ENCODE results near the gene TMEM178B. TPM values are rescaled to one million over a fixed set of nuclear protein-coding genes. Genes with fewer than 3 reads are reported as not detected.

Gene TMEM178B
- total RNA-seq, 1 donor from 2014 or later: 38.2 TPM

DNA sequence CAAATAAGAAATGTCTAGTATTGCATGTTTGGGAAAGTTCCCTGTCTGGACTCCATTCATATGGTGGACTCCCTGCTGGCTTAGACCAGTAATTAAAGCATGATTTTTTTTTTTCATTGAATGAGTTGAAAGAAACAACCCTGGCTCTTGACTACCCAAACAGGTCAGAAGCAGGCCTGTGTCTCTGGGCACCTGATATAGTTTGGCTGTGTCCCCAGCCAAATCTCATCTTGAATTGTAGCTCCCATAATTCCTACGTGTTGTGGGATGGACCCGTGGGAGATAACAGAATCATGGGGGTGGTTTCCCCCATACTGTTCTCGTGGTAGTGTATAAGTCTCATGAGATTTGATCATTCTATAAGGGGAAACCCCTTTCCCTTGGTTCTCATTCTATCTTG, 206.2 kb downstream of the TMEM178B start:
- DNase-seq: no peak
- peak; percentile 49 for ATAC-seq
- intact Hi-C loops (cut with micrococcal nuclease): no loop called here

DNA sequence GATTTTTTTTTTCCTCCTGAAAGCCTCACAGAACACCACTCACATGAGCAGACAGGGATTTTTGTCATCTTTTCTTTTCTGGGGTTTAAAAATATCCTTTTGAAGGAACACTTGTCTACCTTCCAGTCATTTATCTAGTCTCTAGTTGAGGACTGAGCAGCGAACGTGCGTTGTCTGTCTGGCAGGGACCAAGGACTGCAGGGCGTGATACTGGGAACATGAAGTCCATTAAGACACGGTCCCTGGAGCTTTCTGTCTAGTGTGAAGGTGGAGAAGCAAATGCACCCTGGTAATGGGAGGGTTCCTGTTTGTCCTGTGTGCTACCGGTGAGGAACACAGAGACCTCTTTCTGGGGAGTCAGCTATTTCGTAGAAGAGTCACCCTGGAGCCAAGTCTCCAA, 207.4 kb downstream of the TMEM178B start:
- DNase-seq (peak; percentile 39), ATAC-seq (peak; percentile 85)
- intact Hi-C loops (cut with micrococcal nuclease): no loop called here

DNA sequence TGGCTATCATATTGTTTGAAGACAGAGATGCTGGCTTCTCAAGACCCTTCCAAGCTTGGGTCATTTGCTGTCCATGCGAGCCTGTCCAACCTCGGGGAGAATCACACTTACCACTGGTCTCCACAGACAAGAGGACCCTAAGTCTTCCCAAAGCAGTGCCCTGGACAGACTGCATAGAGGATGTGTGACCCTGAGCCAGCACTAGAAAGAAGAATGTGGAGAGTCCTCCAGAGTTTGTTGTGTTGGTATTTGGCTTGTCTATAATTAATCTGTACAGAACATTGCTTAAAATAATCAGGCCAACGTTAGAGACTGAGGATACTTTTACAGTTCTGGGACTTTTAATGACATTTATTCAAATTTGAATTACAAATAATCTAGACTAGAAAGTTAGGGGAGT, 212.7 kb downstream of the TMEM178B start:
- intact Hi-C loops (cut with micrococcal nuclease): no loop called here
- DNase-seq: no peak
- peak; percentile 60 for ATAC-seq

- intact Hi-C loops (cut with micrococcal nuclease): no loop called here
- DNase-seq: no peak
- ATAC-seq: no peak
Measured at GRCh38 chr7:141287936-141288335, 214.1 kb downstream of the TMEM178B start.

GRCh38 chr7:141288626-141289025, 214.8 kb downstream of the TMEM178B start:
- DNase-seq: no peak
- intact Hi-C loops (cut with micrococcal nuclease): no loop called here
- peak; percentile 17 for ATAC-seq

DNA sequence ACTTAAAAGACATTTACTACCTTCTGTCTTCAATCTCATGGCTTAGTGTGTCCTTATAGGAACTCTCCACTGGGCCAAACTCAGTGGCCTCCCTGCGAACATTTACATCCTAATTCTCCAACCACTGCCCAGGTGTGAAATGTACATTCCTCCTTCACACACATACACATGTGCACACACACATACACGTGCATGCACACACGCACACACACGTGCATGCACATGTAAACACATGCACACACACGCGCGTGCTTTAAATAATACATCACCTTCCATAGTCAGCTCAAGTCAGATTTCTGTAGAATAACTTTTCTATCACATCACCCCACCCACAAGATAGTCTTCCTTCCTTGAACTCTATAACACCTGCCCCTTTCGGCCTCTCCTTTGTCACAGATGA, 216.5 kb downstream of the TMEM178B start:
- ATAC-seq (no peak), DNase-seq (no peak)
- intact Hi-C loops (cut with micrococcal nuclease): no loop called here

DNA sequence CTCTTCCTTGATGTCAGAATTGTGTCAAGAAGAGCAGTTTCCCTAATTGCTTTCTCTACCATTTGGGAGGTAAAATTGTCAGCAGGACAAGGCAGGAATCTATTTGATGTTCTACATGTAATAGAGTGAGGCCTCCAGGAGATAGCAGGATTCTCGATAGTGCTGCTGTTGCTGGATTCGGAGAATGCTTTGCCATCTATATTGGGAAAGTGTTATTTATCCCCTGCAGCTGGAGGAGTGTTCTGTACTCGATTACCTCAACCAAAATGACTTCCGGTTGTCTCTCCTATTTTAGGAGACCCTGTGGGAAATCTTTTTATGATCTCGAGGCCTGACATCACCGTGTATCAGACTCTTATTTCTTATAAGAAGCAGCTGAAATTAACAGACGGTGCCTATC, 217.1 kb downstream of the TMEM178B start:
- DNase-seq (no peak), ATAC-seq (peak; percentile 37)
- intact Hi-C loops (cut with micrococcal nuclease): no loop called here

GRCh38 chr7:141291541-141291940, 217.7 kb downstream of the TMEM178B start:
- no peak for ATAC-seq

DNA sequence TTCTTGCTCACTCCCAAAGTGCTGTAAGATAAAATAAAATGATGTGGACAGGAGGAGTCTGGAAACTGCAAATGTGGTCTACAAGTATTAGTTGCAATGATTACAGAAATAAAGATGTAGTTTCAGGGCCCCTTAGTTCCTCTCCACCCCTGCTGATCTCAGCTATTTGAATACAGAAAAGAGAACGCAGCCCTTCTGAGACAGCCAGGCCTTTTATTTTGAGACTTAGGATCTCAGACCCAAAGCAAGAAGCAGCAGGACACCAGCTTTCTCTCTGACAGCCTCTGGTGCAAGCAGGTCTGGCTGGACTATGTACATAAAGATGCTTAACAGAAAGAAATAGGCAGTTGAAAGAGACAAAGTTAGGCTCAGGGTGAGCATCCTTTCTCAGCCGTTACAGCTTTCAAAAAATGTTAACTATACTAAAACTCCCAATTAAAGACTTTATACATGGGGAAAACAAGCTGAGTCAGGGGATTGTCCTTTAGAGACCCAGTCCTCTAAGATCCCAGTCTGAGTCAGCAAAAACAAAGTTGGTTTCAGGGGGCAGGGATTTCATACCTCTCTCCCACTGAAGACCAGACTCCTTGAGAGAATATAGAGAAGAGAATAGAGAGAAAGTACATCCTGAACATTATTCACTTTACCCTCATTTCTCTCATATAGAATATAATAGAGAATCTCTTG, 220.4 kb downstream of the TMEM178B start:
- ATAC-seq: no peak
- DNase-seq: no peak
- intact Hi-C loops (cut with micrococcal nuclease): no loop called here

More at GRCh38 chr7:141291541-141291940, 217.7 kb downstream of the TMEM178B start:
- intact Hi-C loops (cut with micrococcal nuclease): no loop called here
- DNase-seq: no peak

- DNase-seq: no peak
- ATAC-seq: no peak
- intact Hi-C loops (cut with micrococcal nuclease): no loop called here
Measured at GRCh38 chr7:141295367-141295895, 221.6 kb downstream of the TMEM178B start.

- DNase-seq (no peak), ATAC-seq (no peak)
- intact Hi-C loops (cut with micrococcal nuclease): no loop called here
Measured at GRCh38 chr7:141300816-141301215, 227.0 kb downstream of the TMEM178B start.

DNA sequence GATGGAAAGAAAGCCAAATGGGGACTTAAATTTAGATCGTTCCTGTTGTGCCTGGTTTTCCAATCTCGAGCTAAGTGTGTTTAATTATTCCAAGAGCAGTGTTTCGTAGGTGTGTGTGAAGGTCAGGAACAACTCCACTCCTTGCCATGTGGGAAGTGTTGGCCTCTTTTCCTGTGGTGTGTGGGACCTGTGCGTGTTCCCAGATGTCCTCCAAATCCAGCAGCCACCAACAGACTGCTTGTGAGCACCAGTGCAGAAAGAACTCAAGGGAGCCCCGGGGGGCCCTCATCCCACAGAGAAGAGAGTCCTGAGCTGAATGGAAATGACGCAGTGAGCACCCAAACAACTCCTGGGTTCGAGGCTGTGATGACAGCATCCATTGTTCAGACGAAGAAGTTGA, 227.7 kb downstream of the TMEM178B start:
- ATAC-seq: peak; percentile 87
- intact Hi-C loops (cut with micrococcal nuclease): no loop called here
- peak; percentile 49 for DNase-seq

GRCh38 chr7:141302617-141303016, 228.8 kb downstream of the TMEM178B start:
- ATAC-seq (peak; percentile 92), DNase-seq (no peak)
- intact Hi-C loops (cut with micrococcal nuclease): no loop called here

- ATAC-seq: no peak
- intact Hi-C loops (cut with micrococcal nuclease): no loop called here
- DNase-seq: no peak
Measured at GRCh38 chr7:141304291-141304690, 230.4 kb downstream of the TMEM178B start.

DNA sequence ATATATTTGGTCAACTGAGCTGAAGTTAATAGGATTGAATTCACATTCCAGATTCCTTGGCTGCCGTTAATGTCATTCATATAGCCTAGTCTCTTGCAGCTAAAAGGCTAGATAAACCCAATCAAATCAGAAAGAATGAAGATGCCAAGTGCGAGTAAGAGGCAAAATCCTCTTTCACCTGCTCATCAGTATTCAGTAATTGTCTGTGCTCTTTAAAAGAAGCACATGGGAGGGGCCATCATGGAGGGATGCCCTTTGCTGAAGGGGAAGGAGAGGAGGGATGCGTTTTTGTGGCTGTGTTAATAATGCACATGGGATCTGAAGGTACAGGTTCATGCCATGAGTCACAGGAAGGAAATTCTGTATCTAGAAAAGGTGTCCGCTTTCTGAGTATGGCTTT, 232.2 kb downstream of the TMEM178B start:
- no peak for ATAC-seq
- intact Hi-C loops (cut with micrococcal nuclease): no loop called here
- DNase-seq: no peak

- ATAC-seq (peak; percentile 72), DNase-seq (no peak)
- intact Hi-C loops (cut with micrococcal nuclease): no loop called here
Measured at GRCh38 chr7:141312395-141312794, 238.5 kb downstream of the TMEM178B start.

DNA sequence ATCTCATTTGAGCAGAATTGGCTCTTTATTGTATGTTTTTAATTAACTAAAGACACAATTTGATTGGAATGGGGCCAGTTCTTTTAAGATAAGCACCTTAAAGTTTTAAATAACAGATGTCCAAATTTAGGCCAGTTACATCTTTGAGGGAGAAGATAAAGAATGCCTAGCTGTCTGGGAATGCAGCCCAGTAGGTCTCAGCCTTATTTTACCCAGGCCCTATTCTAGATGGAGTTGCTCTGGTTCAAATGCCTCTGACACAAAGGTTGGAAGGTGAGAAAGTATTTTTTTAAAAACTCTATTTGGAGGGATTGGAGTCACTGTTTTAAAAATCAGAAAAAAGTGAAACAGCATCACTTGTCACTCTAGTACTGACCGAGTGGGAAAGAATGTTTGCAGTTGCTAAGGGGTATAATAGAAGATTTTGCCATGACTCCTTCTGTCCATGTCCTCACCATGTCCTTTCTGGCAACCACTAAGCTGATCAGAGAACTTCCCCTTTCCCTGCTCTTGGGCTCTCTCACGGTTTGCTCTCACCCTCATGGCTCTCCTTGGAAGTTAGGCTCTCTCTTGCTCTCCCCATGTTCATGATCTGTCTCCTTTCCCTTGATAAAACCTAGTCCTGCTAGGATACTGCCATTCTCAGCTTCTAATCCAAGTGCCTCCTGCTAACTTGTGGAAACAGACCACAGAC, 239.1 kb downstream of the TMEM178B start:
- ATAC-seq: peak; percentile 63
- intact Hi-C loops (cut with micrococcal nuclease): no loop called here
- no peak for DNase-seq

DNA sequence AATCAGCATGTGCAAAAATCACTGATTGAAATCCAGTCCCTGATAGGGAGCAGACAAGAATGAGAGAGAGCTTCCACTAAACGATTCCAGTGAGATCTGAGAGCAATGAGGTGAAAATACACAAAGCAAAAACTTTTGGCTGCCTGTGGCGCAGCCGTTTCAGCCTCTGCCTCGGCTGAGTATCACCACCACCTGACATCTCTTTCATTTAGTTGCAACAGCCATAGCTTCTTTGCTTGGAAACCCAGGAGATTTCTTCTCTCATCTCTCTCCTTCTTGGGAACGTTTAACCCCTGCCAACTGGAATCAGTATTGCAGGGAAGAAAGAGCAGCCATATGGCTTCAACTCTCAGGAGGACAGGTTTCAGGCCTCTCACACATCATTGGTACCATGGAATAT, 240.0 kb downstream of the TMEM178B start:
- intact Hi-C loops (cut with micrococcal nuclease): no loop called here
- no peak for ATAC-seq

GRCh38 chr7:141317033-141317585, 243.2 kb downstream of the TMEM178B start:
- DNase-seq (no peak), ATAC-seq (no peak)
- intact Hi-C loops (cut with micrococcal nuclease): no loop called here

More for the DNA sequence above, 240.0 kb downstream of the TMEM178B start:
- no peak for DNase-seq

- DNase-seq (no peak), ATAC-seq (peak; percentile 52)
- intact Hi-C loops (cut with micrococcal nuclease): no loop called here
Measured at GRCh38 chr7:141320287-141320686, 246.4 kb downstream of the TMEM178B start.
